Ectodermal cell (in vitro differentiated cells): Measurements from ENCODE around the gene C12orf56.
"Not testable (repeated sequence)": the region's sequence is repeated elsewhere in the genome, so short reads cannot be mapped to it uniquely, and the experiment has no call there.

Experiments used
- H3K27ac ChIP-seq: 2 replicates; pipeline ENCODE4 v1.7.0; 2013; ENCODE audit warnings: mild to moderate bottlenecking, low read depth, low read length; ENCODE audit not compliant: insufficient read depth, poor library complexity, severe bottlenecking
- H3K27me3 ChIP-seq: 2 replicates; pipeline ENCODE4 v1.7.0; 2013; ENCODE audit warnings: mild to moderate bottlenecking, low read length; ENCODE audit not compliant: insufficient read depth, control insufficient read depth, poor library complexity, severe bottlenecking
- H3K36me3 ChIP-seq: one replicate; pipeline ENCODE4 v1.7.0; 2013; ENCODE audit warnings: low read length; ENCODE audit not compliant: control insufficient read depth, insufficient read depth
- H3K4me1 ChIP-seq: one replicate; pipeline ENCODE4 v1.7.0; 2013; ENCODE audit warnings: low read length; ENCODE audit not compliant: control insufficient read depth, insufficient read depth
- H3K4me3 ChIP-seq: 2 replicates; pipeline ENCODE4 v1.7.0; 2013; ENCODE audit warnings: low read depth, low read length, control low read depth; ENCODE audit not compliant: insufficient read depth
- H3K9me3 ChIP-seq: 2 replicates; pipeline ENCODE4 v1.7.0; 2013; ENCODE audit warnings: mild to moderate bottlenecking, low read length, moderate library complexity; ENCODE audit not compliant: control insufficient read depth
- WGBS, 2 experiments: methylation state at CpG; one replicate each; pipeline ENCODE4 v1.1.7; 2013; ENCODE audit warnings: missing lambda C conversion rate in 2 of 2; 5-methylcytosine and 5-hydroxymethylcytosine counted together

Gene C12orf56

DNA sequence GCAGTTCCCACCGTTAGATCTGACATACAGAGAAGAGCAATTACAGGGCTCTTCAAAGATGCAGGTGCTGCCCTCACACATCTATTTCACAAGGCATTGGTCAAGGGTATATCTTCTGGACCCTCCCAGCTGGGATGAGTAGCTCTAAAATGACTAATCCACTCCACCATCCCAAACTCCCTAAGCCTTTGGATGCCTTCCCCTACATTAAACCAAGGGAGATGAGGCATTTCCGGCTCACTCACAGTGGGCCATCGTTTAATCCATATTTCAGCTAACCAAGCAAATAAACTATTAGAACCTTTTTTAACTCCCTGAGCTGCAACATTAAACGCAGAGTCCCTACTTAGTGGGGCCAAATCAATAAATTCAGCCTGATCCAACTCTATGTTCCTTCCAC, 45.9 kb downstream of the C12orf56 start:
- H3K9me3 ChIP-seq, H3K27ac ChIP-seq, H3K4me3 ChIP-seq, H3K4me1 ChIP-seq, H3K36me3 ChIP-seq, H3K27me3 ChIP-seq: not testable (repeated sequence)
- WGBS, 2 experiments = 92 to 95% methylated on average over 4 of the region's 4 CpGs

DNA sequence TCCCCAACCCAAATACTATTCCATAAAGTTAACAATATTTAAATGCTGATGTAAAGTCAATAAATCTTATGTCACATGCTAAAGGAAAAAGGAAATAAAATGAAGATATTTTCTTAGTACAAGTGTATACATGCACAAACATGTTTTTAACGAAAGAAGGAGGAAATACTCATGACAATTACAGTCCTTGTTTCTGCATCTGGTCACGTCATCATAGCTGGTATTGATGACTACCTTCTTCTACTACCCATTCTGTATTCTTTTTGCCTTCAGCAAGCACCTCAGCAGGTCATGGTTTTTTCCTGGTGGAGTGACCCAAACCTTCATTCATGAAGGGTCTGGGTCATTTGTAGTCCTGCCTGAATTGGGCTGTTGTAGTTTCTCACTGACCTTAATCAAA, 50.0 kb downstream of the C12orf56 start:
- WGBS, 2 experiments = 93 to 97% methylated on average over 2 of the region's 2 CpGs
- H3K9me3 ChIP-seq, H3K36me3 ChIP-seq, H3K27ac ChIP-seq, H3K27me3 ChIP-seq, H3K4me3 ChIP-seq, H3K4me1 ChIP-seq: not testable (repeated sequence)

DNA sequence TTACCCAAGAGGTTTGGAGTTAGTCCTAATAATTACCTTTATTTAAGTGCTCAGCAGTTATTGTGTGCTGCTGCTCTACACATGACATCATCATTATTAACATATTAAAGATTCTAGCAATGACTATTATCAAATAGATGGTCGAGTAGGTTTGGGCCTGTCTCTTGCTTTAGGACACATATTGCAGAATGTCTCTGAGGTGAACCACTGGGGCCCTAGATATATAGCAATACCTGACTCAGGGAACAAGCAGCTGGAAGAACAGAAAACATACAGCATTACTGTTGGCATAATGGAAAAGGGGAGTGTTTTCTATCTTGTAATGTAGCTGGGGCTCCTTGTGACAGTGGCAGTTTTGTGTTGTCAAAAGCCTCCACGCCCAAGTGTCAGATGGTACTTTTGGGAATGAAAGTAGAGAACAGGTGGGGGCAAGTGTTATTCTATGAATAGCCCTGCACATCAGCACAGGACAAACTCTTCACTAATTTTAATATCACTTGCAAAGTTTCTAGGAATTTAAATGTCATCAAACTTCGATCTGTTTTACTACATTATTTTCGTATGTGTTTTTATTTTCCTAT, 54.6 kb downstream of the C12orf56 start:
- no peaks in the 10 kb centered on the region for H3K9me3 ChIP-seq
- no peaks in the 10 kb centered on the region for H3K27me3 ChIP-seq
- H3K4me1 ChIP-seq = peaks cover 2% of the 10 kb centered on the region
- no peak overlapping the region for H3K27ac ChIP-seq
- no peak overlapping the region for H3K4me3 ChIP-seq
- no peaks in the 10 kb centered on the region for H3K36me3 ChIP-seq
- WGBS, 2 experiments = 92 to 98% methylated on average over 4 of the region's 4 CpGs

DNA sequence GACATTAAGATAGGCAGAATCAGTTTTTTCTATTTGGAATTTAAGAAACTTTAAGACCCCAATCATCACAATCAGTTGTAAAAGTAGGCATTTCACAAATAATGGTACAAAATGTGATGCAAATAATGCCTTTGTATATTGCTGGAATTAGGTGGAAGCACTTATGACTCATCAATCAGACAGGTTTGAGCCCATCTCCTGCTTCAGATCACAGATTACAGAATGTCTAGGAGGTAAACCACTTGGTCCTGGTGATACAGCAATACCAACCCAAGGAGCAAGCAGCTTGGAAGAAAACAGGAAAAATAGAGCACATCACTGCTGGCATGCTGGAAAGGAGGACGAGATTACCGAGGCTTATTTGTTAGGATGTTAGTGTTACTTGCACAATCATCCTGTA, 57.6 kb downstream of the C12orf56 start:
- no peak overlapping the region for H3K4me3 ChIP-seq
- no peaks in the 10 kb centered on the region for H3K27me3 ChIP-seq
- H3K27ac ChIP-seq = no peak overlapping the region
- no peaks in the 10 kb centered on the region for H3K9me3 ChIP-seq
- 92% methylated on average over 2 of the region's 2 CpGs; no CpG with 5 or more reads in 1 of the 2 experiments for WGBS, 2 experiments
- peaks cover under 1% of the 10 kb centered on the region for H3K4me1 ChIP-seq
- H3K36me3 ChIP-seq = no peaks in the 10 kb centered on the region

DNA sequence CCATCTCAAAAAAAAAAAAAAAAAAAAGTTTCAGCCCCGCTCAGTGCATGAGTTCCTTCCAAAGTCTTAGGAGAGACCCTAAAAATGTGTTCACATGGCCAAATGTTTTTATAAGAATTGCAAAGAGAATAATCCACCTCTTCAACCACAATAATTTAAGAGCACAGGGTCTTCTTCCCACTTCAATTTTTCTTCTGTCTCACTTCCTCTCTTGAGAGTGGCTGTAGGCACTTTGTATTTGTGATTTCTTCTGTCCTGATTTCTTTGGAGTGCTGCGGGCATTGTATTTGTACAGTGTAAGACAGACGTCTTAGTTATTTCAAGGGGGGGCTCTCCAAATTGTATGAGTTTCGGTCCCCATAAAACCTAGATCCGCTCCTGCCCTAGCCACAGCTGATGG, 58.3 kb downstream of the C12orf56 start:
- Histone ChIP-seq H3K4me1 (no peaks in the 10 kb centered on the region), H3K27me3 (no peaks in the 10 kb centered on the region), H3K27ac (no peak overlapping the region), H3K36me3 (no peaks in the 10 kb centered on the region), H3K4me3 (no peak overlapping the region), H3K9me3 (no peaks in the 10 kb centered on the region)
- 95 to 96% methylated on average over 4 to 5 of the region's 5 CpGs for WGBS, 2 experiments

DNA sequence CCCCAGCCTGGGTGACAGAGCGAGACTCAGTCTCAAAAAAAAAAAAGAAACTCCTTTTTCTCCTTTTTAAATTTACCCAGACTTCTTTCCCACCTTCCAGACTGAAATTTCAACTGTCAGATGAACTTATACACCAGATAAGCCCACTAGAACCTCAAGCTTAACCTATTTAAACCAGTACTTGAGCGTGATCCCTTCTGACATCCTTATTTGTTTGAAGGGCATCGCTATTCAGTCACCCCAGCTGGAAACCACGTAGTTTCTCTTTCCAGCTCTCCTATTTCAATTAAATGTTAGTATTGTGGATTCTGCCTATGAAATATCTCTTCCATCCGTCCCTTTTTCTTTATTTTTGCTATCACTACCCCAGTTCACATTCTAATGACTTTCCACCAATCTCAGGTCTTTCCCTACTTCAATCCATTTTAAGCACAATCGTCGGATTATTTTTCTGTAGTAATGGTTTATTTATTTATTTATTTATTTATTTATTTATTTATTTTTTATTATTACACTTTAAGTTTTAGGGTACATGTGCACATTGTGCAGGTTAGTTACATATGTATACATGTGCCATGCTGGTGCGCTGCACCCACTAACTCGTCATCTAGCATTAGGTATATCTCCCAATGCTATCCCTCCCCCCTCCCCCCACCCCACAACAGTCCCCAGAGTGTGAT, 61.4 kb downstream of the C12orf56 start:
- H3K4me1 ChIP-seq, H3K27ac ChIP-seq, H3K9me3 ChIP-seq, H3K36me3 ChIP-seq, H3K4me3 ChIP-seq, H3K27me3 ChIP-seq: not testable (repeated sequence)
- 83 to 92% methylated on average over 4 to 5 of the region's 9 CpGs for WGBS, 2 experiments

DNA sequence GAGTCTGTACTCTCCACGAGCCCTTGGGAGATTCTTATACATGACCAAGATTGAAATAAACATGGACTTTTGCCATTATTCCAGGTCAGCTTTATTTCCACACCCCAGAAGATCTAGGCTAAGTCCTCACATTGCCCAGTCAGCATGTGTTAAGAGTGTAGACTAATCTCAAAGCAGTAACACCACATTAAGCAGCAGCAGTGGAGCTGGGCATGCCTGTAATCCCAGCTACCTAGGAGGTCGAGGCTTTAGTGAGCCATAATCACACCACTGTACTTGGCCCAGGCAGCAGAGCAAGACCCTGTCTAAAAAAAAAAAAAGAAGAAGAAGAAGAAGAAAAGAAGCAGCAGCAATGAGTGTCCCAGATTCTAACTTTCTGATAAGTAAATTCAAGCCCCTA, 65.5 kb downstream of the C12orf56 start:
- WGBS, 2 experiments = 88% methylated on average over 2 of the region's 2 CpGs
- H3K36me3 ChIP-seq = no peaks in the 10 kb centered on the region
- H3K9me3 ChIP-seq = no peaks in the 10 kb centered on the region
- H3K27me3 ChIP-seq = no peaks in the 10 kb centered on the region
- no peak overlapping the region for H3K27ac ChIP-seq
- no peaks in the 10 kb centered on the region for H3K4me1 ChIP-seq
- H3K4me3 ChIP-seq = no peak overlapping the region

DNA sequence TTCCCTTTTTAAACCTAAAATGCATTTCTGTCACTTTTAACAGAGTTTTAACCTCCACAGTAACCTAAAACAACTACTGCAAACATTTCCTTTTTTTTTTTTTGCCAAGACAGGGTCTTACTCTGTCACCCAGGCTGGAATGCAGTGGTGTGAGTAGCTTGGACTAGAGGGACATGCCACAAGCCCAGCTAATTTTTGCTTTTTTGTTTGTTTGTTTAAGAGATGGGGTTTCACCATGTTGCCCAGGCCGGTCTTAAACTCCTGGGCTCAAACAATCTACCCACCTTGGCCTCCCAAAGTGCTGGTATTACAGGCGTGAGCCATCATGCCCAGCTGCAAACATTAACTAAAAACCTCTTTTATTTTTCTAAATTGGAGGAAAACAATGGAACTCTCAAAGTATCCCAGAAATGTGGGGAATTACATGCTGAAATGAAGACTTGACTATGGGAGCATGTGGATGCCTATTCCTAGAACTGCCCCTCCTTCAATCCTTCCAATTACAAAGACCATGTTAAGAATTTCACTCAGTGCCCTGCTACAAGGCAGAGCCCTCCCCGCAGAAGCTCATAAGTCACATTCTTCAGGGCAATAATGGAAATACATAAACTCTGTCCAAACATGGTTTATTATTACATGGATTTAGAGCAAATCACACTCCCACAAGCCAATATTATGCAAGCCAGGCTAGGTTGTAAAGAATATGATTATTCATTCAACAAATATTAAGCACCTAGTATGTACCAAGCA, 66.9 kb downstream of the C12orf56 start:
- Histone ChIP-seq H3K36me3 (no peaks in the 10 kb centered on the region), H3K4me3 (no peak overlapping the region), H3K9me3 (no peaks in the 10 kb centered on the region), H3K4me1 (no peaks in the 10 kb centered on the region), H3K27me3 (no peaks in the 10 kb centered on the region), H3K27ac (no peak overlapping the region)
- WGBS, 2 experiments = 89% methylated on average over 3 of the region's 3 CpGs

DNA sequence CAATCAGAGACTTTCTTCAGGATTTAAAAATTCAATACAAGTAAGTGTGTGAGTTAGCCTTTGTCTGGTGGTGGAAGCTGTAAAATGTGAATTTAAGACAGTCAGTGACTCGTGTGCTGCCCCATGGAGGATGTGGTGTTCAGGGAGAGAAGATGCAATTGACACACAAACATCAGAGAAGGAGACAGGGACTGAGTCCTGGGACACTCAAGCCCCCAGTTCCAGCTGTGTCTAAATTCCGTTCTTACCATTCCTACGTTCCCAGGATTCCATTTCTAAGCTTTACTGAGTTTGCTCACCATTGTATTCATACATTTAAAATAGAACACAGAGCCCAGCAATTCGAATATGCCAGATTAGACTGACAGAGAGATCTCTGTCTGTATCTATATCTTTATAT, 67.6 kb downstream of the C12orf56 start:
- H3K27me3 ChIP-seq = no peaks in the 10 kb centered on the region
- 84 to 88% methylated on average over 4 of the region's 4 CpGs for WGBS, 2 experiments
- H3K4me3 ChIP-seq = no peak overlapping the region
- no peaks in the 10 kb centered on the region for H3K36me3 ChIP-seq
- no peaks in the 10 kb centered on the region for H3K9me3 ChIP-seq
- H3K27ac ChIP-seq = no peak overlapping the region
- H3K4me1 ChIP-seq = no peaks in the 10 kb centered on the region

DNA sequence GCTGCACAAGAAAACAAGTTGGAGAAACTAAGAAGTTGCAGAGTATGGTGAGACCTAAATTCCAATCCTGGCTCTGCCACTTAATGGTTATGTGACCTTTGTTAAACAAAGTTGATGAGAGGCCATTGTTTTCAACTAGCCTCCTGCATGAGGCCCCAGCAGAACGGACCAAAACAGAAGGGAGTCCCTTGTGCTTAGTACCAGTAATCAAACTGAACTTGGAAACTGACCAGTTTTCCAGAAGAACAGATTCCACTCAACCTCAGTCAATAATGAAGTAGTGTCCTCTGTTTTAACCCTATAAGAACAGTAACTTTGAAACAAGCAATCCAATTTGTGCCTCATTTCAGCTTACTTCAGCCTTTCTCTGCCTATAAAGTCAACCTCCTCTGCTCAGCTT, 69.9 kb downstream of the C12orf56 start:
- 38 to 52% methylated on average over 1 of the region's 1 CpG for WGBS, 2 experiments
- no peaks in the 10 kb centered on the region for H3K9me3 ChIP-seq
- no peaks in the 10 kb centered on the region for H3K4me1 ChIP-seq
- H3K36me3 ChIP-seq = no peaks in the 10 kb centered on the region
- H3K27me3 ChIP-seq = no peaks in the 10 kb centered on the region
- H3K27ac ChIP-seq = no peak overlapping the region
- no peak overlapping the region for H3K4me3 ChIP-seq
